Mesenteric fat pad (tissue), 1 donor: ENCODE results near the gene ARHGAP1. TPM values are rescaled to one million over a fixed set of nuclear protein-coding genes. Genes with fewer than 3 reads are reported as not detected.
A peak's percentile ranks its signal among the peaks of the same experiment; 100 is the strongest.
"Not testable (repeated sequence)": the region's sequence is repeated elsewhere in the genome, so short reads cannot be mapped to it uniquely, and the experiment has no call there.

Experiments
- DNase-seq: peaks from one replicate; pipeline ENCODE4 v3.0.0-alpha.2; 2020; ENCODE audit warnings: low spot score
- total RNA-seq: library from RNA; stranded (reverse); fragmentation: NEBNext Ultra II Directional; extraction: Animal tissue kit (Norgen Biotek cat#: 25700); gene quantifications from one replicate; pipeline ENCODE4 v1.2.1, GENCODE V29; 2021
- donor health status: DM: yes; HTN: yes; CAD: no.

Gene ARHGAP1
- total RNA-seq, 1 donor from 2014 or later, result 103 TPM

DNA sequence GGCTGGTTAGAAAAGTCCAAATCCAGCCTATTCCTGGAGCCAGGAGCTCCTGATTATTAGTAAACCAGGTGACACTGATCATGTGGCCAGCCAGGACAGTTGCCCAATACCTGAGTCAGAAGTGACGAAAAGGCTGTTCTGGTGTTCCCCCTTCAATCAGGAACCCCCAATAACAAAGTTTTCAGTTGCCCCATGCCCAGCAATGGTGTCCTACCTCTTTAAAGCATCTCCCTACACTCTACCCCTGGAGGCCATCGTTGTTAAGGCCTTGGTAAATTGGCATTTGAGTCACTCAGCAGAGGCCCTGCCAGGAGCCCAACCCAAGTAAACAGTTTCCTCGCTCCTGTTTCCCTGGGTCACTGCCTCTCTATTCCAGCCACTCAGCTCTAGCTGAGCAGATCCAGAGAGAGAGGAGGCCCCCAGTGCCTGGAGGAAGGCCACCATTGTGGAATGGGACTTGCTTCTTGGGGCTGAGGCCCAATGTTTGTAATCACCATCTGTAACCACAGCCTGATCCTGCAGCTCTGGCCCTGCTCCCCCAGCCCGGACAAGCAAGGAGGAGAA is 25.0 kb downstream of the ARHGAP1 start:
- no peak for DNase-seq

DNA sequence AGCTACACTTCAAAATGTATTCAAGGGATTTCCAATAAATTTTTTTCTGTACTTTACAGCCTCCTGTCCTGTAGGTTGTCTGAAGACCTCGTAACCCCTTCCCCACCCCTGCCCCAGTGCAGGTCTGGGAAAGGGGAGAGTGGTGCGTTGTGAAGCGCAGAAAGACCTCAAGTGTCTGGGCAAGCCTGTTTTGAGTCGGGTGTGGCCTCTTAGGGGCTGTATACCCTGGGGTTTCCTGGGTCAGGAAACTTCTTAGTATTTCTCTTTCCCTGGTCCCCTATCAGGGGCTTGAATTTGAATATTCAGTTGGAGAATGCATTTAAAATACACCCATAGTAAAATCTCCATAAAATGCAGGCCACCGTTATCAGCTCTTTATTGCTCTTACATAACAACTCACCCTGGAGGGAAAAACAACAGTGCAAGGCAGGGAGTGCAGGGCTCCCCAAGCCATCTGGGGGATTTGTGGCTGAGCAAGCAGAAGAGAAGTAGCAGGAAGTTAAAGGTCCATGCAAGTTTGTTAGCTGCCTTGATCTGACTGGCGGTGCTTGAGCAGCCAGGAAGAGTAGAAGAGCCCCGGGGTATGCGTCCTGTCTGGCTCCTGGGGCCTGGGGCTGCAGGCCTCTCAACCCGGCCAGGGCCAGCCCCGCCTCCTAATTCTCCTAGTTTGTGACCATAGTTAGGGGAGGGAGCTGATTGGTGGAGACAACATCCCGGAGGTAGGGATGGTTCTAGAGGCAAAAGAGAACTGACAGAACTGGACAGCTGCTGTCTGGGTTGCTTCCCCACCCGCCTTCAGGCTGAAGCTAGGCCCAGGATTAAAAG is 25.7 kb downstream of the ARHGAP1 start:
- no peak for DNase-seq

GRCh38 chr11:46673713-46674462 is 26.5 kb downstream of the ARHGAP1 start:
- DNase-seq, result no peak

GRCh38 chr11:46672381-46672839 is 28.0 kb downstream of the ARHGAP1 start:
- DNase-seq, result no peak

- DNase-seq, result no peak
These were observed 28.5 kb downstream of the ARHGAP1 start for GRCh38 chr11:46671958-46672315.

DNA sequence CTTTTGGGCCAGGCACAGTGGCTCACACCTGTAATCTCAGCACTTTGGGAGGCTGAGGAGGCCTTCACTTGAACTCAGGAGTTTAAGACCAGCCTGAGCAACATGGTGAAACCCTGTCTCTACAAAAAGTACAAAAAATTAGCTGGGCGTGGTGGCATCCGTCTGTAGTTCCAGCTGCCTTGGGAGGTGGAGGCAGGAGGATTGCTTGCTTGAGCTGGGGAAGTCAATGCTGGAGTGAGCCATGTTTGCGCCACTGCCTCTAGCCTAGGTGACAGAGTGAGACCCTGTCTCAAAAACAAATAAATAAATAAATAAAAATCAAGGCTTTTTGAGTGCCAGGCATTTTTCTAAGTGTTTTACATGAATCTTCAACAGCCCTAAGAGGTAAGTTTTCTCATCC is 29.9 kb downstream of the ARHGAP1 start:
- not testable (repeated sequence) for DNase-seq

DNA sequence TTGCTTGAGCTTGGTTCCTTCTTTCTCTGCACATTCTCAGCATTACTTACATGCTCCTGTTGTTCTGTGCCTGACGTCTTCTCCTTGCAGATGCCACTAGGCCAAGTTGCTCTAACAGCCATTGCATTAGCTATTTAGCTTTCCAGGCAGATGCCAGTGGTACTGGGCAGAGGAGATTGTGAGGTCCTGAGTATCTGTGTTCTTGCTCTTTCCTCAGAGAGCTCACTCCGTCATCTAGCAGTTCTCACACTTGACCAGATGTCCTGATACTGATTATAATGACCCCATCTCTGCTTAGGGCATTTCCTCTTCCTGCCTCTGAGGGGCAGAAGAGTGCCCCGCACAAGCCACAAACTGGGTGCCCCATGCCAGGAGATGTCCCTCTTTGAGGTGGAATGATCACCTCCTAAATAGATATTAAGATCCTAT is 30.7 kb downstream of the ARHGAP1 start:
- peak; percentile 37 for DNase-seq

- DNase-seq, result peak; percentile 77
These were observed 31.8 kb downstream of the ARHGAP1 start for GRCh38 chr11:46668480-46669085.

GRCh38 chr11:46667043-46667481 is 33.4 kb downstream of the ARHGAP1 start:
- DNase-seq, result peak; percentile 37

DNA sequence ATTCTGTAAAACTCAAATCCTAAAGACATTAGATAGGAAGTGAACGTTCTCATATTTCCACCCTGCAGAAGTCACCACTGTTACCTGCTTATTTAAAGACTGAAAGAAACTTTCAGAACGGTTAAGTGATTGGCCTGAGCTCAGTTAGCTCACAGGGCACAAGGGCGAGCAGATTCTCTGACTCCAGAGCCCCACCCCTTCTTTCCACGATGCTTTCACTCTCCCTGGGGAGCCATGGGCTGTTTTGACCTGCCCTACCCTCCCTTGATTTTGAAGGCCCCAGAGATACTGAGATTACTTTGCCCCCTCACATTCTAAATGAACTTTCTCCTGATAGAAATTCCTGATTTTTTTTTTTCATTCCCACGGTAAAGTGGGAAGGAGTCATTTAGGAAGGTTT is 33.9 kb downstream of the ARHGAP1 start:
- DNase-seq, result peak; percentile 55

GRCh38 chr11:46665356-46665755 is 35.1 kb downstream of the ARHGAP1 start:
- peak; percentile 57 for DNase-seq

DNA sequence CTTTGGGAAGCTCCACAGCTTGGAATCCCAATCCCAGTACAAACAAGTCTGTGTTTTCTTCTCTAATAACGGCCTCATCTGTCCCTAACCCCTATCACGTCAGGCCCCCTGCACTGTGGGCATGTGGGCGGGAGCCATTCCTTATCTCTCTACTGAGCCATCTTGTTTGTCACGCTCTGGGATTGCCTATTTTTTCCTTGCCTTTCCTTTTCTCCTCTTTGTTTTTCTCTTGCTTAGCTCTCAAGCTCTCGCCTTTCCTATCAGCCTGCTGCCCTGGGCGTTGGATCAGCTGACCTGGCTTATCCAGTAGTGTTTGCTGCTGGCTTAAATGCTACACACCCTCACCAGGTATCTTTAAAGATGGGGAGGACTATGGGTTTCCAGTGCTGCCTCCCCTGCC is 35.8 kb downstream of the ARHGAP1 start:
- DNase-seq, result no peak

DNA sequence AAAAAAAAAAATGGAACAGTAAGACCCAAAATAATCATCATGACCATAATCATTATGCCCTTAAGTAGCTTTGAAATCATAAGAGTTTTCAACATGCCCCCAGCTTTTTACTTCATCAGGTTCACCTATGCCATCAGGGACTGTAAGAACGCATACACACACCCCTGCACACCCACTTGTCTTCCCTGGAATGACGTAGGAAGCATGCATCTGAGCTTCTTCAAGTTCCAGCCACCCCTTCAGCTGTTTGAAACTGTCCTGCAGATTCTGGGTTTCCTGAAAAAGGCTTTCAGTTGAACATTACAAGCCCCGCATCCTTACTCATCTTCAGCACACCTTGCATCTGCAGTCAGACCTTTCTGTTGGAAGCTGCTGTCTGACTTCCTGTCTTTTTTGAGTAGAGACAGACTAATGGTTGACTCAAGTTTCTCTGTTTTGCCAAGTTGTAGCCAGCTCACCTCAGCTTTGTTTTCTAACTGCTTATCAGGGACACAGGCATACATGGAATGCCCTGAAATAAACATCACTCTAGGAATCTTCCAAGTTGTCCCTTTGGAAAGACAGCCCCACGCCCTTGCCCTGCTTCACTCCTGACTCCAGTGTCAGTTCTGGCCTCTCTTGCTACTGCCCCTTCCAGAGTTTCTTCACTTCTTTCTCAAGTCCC is 37.0 kb downstream of the ARHGAP1 start:
- no peak for DNase-seq

GRCh38 chr11:46662366-46662765 is 38.1 kb downstream of the ARHGAP1 start:
- no peak for DNase-seq

GRCh38 chr11:46661836-46662235 is 38.6 kb downstream of the ARHGAP1 start:
- DNase-seq, result no peak

- DNase-seq, result no peak
These were observed 40.5 kb downstream of the ARHGAP1 start for GRCh38 chr11:46659908-46660307.

GRCh38 chr11:46658259-46658658 is 42.2 kb downstream of the ARHGAP1 start:
- DNase-seq, result no peak

- no peak for DNase-seq
These were observed 43.2 kb downstream of the ARHGAP1 start for GRCh38 chr11:46657186-46657585.

DNA sequence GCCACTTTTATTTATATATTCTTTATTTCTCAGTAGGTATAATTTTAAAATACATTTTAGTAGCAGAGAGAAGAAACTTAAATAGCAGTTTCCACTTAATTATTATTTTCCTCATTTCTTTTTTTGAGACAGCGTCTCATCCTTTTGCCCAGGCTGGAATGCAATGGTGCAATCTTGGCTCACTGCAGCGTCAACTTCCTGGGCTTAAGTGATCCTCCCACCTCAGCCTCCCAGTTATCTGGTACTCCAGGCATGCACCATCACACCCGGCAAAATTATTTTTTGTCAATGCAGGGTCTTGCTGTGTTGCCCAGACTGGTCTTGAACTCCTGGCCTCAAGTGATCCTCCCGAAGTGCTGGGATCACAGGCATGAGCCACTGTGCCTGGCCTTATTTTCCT is 44.8 kb downstream of the ARHGAP1 start:
- no peak for DNase-seq

- no peak for DNase-seq
These were observed 51.2 kb downstream of the ARHGAP1 start for GRCh38 chr11:46649180-46649738.

GRCh38 chr11:46643986-46644385 is 56.4 kb downstream of the ARHGAP1 start:
- DNase-seq, result no peak
